PC-9 (cell line): ENCODE results near the gene MMP25. TPM values are rescaled to one million over a fixed set of nuclear protein-coding genes. Genes with fewer than 3 reads are reported as not detected.

Experiments used
- BruUV-seq: library from RNA; stranded (reverse); fragments of 400-500 nt; replicated peaks from 2 replicates; lab custom pipeline; 2021; lab: Mats Ljungman, UMichigan
- CTCF ChIA-PET: fragments of 300-600 bp; sonication (Branson Sonifier 250); formaldehyde crosslinking; loops from one replicate; lab custom pipeline; 2022; ENCODE audit warnings: antibody characterized with exemption; lab: Charles Lee
- POLR2A ChIA-PET: fragments of 300-600 bp; sonication (Branson Sonifier 250); formaldehyde crosslinking; loops from one replicate; lab custom pipeline; 2022; ENCODE audit warnings: antibody characterized with exemption; ENCODE audit not compliant: unreplicated experiment; lab: Charles Lee
- DNase-seq, 2 experiments: peaks; one replicate each; pipeline versions ENCODE4 v3.0.0 to v3.0.0-alpha.2; 2015 to 2022; ENCODE audit warnings: mixed read lengths in 1 of 2
- H2AFZ ChIP-seq: fragments of 200-600 bp; sonication (generic); 2 replicates; pipeline ENCODE4 v1.8.1; 2017; ENCODE audit warnings: antibody characterized with exemption
- H3F3A ChIP-seq: fragments of 200-600 bp; sonication (generic); 2 replicates; pipeline ENCODE4 v1.8.1; 2017; ENCODE audit warnings: antibody characterized with exemption, mild to moderate bottlenecking, low read depth; ENCODE audit not compliant: insufficient read depth
- H3K27ac ChIP-seq: fragments of 200-600 bp; sonication (generic); 2 replicates; pipeline ENCODE4 v1.6.1; 2016; ENCODE audit warnings: mixed run types
- H3K27me3 ChIP-seq: fragments of 200-600 bp; sonication (generic); 2 replicates; pipeline ENCODE4 v1.6.1; 2016; ENCODE audit warnings: low read depth, mixed run types; ENCODE audit not compliant: insufficient read depth
- H3K36me3 ChIP-seq: fragments of 200-600 bp; sonication (generic); 2 replicates; pipeline ENCODE4 v1.6.1; 2016; ENCODE audit warnings: low read depth, mixed run types
- H3K4me1 ChIP-seq: fragments of 200-600 bp; sonication (generic); replicated peaks from 2 replicates; pipeline ENCODE4 v1.6.1; 2016; ENCODE audit warnings: mixed run types; ENCODE audit not compliant: insufficient read depth
- H3K4me2 ChIP-seq: fragments of 200-600 bp; sonication (generic); 2 replicates; pipeline ENCODE4 v1.6.1; 2017; ENCODE audit warnings: mixed run types
- H3K4me3 ChIP-seq: fragments of 200-600 bp; sonication (generic); 2 replicates; pipeline ENCODE4 v1.6.1; 2016; ENCODE audit warnings: mixed run types
- H3K79me2 ChIP-seq: fragments of 200-600 bp; sonication (generic); 2 replicates; pipeline ENCODE4 v1.6.1; 2017; ENCODE audit warnings: low read depth, mixed run types
- H3K9me2 ChIP-seq: fragments of 200-600 bp; sonication (generic); 2 replicates; pipeline ENCODE4 v1.8.1; 2017; ENCODE audit warnings: mild to moderate bottlenecking; ENCODE audit not compliant: insufficient read depth
- H3K9me3 ChIP-seq: fragments of 200-600 bp; sonication (generic); 2 replicates; pipeline ENCODE4 v1.8.1; 2016; ENCODE audit warnings: low read depth; ENCODE audit not compliant: insufficient read depth
- H4K20me1 ChIP-seq: fragments of 200-600 bp; sonication (generic); 2 replicates; pipeline ENCODE4 v1.8.1; 2017; ENCODE audit not compliant: insufficient read depth
- EZH2 ChIP-seq: fragments of 200-600 bp; sonication (generic); IDR thresholded peaks from 2 replicates; pipeline ENCODE4 v1.8.0; 2017; ENCODE audit warnings: antibody characterized with exemption, low read depth
- intact Hi-C: fragments of 100-400 bp; cut with micrococcal nuclease; formaldehyde crosslinking; loops from one replicate; pipeline ENCODE4 v1.10.0; 2022; ENCODE audit not compliant: unreplicated experiment
- total RNA-seq: library from RNA; stranded (reverse); gene quantifications from 2 replicates; pipeline ENCODE4 v1.2.3, GENCODE V29; 2021
- TF ChIP-seq, protein P1 (sequence below): fragments of 200-600 bp; sonication (generic); conservative IDR thresholded peaks from 2 replicates; pipeline ENCODE4 v1.6.1; 2017; ENCODE audit warnings: mixed run types, antibody characterized with exemption, mild to moderate bottlenecking, moderate library complexity

The MMP25 gene
- total RNA-seq, 1 experiment from 2014 or later: 0.83 TPM

DNA sequence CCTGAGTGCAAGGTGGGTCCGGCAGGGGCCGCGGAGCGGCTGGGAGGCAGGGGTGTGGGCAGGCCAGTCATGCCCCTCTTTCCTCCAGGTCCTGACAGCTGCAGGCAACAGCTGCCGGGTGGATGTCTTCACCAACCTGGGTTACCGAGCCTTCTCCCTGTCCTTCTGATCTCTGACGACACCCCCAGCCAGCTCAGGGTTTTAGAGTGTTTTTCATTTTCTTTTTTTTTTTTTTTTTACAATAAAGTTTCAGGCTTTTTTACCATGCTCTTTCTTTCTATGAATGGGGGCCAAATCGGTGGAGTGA lies 18.9 kb upstream of the MMP25 start:
- no peak overlapping the region for H3K27ac ChIP-seq
- no TSS peak for BruUV-seq
- peaks cover 30% of the 10 kb centered on the region for H3K4me1 ChIP-seq
- H3K4me2 ChIP-seq: peak overlapping the region; percentile 73
- DNase-seq: no peak
- H4K20me1 ChIP-seq: peaks cover 10% of the 10 kb centered on the region
- no peaks in the 10 kb centered on the region for H3K9me3 ChIP-seq
- H3K27me3 ChIP-seq: no peaks in the 10 kb centered on the region
- ChIA-PET POLR2A (interaction anchor here (0.5 to 1.9 kb wide), 5 partner anchors 23 to 1214 kb away, joined by 7 to 17 read pairs (median 10); no protein-coding TSS in a partner anchor), CTCF (interaction anchor here (0.8 to 1.5 kb wide), 6 partner anchors 13 to 107 kb away, joined by 5 to 15 read pairs (median 6); partner anchors contain the start of gene ZNF213)
- no peak overlapping the region for H2AFZ ChIP-seq
- peaks cover 3% of the 10 kb centered on the region; the same call in 1 of the 2 replicates for H3K36me3 ChIP-seq
- no peaks in the 10 kb centered on the region for H3K9me2 ChIP-seq
- intact Hi-C loops: no loop called here
- peaks cover 52% of the 10 kb centered on the region for H3F3A ChIP-seq
- TF ChIP-seq, protein P1, sequence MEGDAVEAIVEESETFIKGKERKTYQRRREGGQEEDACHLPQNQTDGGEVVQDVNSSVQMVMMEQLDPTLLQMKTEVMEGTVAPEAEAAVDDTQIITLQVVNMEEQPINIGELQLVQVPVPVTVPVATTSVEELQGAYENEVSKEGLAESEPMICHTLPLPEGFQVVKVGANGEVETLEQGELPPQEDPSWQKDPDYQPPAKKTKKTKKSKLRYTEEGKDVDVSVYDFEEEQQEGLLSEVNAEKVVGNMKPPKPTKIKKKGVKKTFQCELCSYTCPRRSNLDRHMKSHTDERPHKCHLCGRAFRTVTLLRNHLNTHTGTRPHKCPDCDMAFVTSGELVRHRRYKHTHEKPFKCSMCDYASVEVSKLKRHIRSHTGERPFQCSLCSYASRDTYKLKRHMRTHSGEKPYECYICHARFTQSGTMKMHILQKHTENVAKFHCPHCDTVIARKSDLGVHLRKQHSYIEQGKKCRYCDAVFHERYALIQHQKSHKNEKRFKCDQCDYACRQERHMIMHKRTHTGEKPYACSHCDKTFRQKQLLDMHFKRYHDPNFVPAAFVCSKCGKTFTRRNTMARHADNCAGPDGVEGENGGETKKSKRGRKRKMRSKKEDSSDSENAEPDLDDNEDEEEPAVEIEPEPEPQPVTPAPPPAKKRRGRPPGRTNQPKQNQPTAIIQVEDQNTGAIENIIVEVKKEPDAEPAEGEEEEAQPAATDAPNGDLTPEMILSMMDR: no peak
- no peak for TF ChIP-seq EZH2
- peaks cover 11% of the 10 kb centered on the region for H3K79me2 ChIP-seq
- H3K4me3 ChIP-seq: no peak overlapping the region

DNA sequence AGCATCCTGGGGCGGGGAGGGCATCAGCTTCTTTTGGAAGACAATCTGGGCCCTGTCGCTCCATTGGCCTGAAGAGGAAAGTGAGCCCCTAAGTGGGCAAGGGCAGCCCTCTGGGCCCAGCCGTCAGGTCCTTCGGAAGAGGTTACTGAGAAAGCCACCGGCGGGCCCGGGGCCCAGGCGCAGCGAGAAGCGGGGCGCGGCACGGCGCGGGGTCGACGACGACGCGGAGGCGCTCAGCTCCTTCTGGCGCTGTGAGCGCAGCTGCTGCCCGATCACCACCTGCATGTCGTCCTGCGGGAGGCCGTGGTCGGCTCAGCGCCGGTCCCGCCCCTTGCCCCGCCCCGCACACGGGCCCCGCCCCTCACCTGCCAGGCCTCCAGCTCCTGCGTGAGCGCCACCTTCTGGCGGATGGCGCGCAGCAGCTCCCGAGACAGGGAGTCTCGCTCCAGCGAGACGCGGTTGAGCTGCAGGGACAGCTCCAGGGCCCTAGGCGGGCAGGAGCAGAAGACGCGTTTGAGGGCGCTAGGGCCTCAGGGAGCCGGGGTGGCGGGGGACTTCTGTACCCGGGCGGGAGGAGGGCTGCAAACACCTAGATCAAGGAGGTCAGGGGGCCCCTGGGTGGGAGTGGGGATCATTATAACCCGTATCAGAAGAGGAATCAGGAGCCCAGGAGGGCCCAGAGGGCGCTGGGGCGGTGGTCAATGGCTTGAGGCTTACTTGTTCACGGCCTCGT lies 18.2 kb upstream of the MMP25 start:
- intact Hi-C loops: loop anchor here (1.0 kb wide), 2 partner anchors 25 to 45 kb away; no protein-coding TSS in a partner anchor
- H3K4me1 ChIP-seq: peaks cover 30% of the 10 kb centered on the region
- H4K20me1 ChIP-seq: peaks cover 7% of the 10 kb centered on the region; the same call in 1 of the 2 replicates
- H3K27me3 ChIP-seq: no peaks in the 10 kb centered on the region
- BruUV-seq: no TSS peak
- H3K9me3 ChIP-seq: no peaks in the 10 kb centered on the region
- H3K4me2 ChIP-seq: peak overlapping the region; percentile 73
- no peak overlapping the region; the same call in 1 of the 2 replicates for H3K4me3 ChIP-seq
- peaks cover 52% of the 10 kb centered on the region for H3F3A ChIP-seq
- peaks cover 5% of the 10 kb centered on the region for H3K79me2 ChIP-seq
- H3K9me2 ChIP-seq: no peaks in the 10 kb centered on the region
- TF ChIP-seq, protein P1: peak; percentile 83
- no peak for TF ChIP-seq EZH2
- ChIA-PET CTCF (interaction anchor here (0.6 to 1.5 kb wide), 11 partner anchors 10 to 107 kb away, joined by 3 to 15 read pairs (median 6); partner anchors contain the start of genes ZNF205 and ZNF213), POLR2A (interaction anchor here (0.5 to 1.9 kb wide), 6 partner anchors 24 to 1468 kb away, joined by 3 to 17 read pairs (median 10); no protein-coding TSS in a partner anchor)
- no peak overlapping the region for H2AFZ ChIP-seq
- H3K27ac ChIP-seq: no peak overlapping the region
- peak; percentile 71 to 88 for DNase-seq
- H3K36me3 ChIP-seq: no peaks in the 10 kb centered on the region

DNA sequence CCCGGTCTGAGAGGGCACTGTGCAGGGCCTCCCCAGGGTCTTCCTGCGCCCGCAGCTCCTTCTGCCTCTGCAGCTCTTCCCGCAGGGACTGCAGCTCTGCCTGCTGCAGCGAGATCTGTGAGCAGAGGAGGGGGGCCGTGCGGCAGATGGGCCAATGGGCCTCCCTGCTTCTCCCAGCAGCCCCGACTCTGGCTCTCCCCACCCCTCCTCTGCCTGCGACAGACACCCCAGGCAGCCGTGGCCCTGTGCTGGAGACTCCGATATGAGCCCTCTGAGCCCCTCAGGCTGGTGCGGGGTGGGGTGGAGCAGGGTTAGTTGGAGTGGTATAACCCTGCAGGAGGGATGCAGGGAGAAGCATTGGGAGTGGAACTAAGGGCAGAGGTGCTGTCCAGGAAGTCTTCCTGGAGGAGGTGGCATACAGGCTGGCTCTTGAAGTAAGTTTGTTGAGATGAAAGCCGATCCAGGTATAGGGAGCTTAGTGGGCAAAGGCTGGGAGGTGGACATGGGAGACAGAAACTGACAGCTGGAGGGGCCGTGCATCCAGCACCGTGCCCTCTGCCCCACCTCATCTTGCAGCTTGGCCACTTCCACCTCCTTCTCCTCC lies 17.5 kb upstream of the MMP25 start:
- Histone ChIP-seq H2AFZ (no peak overlapping the region), H3K4me2 (no peak overlapping the region), H3K27ac (no peak overlapping the region), H3K9me3 (no peaks in the 10 kb centered on the region), H3K79me2 (peaks cover 5% of the 10 kb centered on the region), H3K4me1 (peaks cover 30% of the 10 kb centered on the region), H3K9me2 (no peaks in the 10 kb centered on the region), H3F3A (peaks cover 54% of the 10 kb centered on the region), H3K27me3 (no peaks in the 10 kb centered on the region), H3K36me3 (no peaks in the 10 kb centered on the region), H3K4me3 (no peak overlapping the region), H4K20me1 (peaks cover 11% of the 10 kb centered on the region; the same call in 1 of the 2 replicates)
- CTCF ChIA-PET: interaction anchor here (0.6 to 1.5 kb wide), 10 partner anchors 9 to 146 kb away, joined by 3 to 15 read pairs (median 6); partner anchors contain the start of genes FLYWCH2, ZNF205 and ZNF213
- no TSS peak for BruUV-seq
- intact Hi-C loops: loop anchor here (1.0 kb wide), 2 partner anchors 26 to 46 kb away; no protein-coding TSS in a partner anchor
- TF ChIP-seq EZH2: no peak
- TF ChIP-seq, protein P1: no peak
- no peak for DNase-seq
- POLR2A ChIA-PET: interaction anchor here (0.5 to 1.9 kb wide), 5 partner anchors 25 to 1467 kb away, joined by 3 to 17 read pairs (median 9); no protein-coding TSS in a partner anchor
